GM18519 (cell line): ENCODE results near the gene TMEM35B.
A peak's percentile ranks its signal among the peaks of the same experiment; 100 is the strongest.
"Not testable (repeated sequence)": the region's sequence is repeated elsewhere in the genome, so short reads cannot be mapped to it uniquely, and the experiment has no call there.

Experiments
- ATAC-seq: cut with Tn5 transposase; IDR thresholded peaks from one replicate; pipeline ENCODE4 v1.9.1; 2021; ENCODE audit warnings: mild to moderate bottlenecking, moderate library complexity; ENCODE audit not compliant: unreplicated experiment, low FRiP score

TMEM35B gene

GRCh38 chr1:34984793-34985608 is at the start of gene TMEM35B:
Gene TMEM35B, minus strand, starts transcription at chr1:34985347. Its CDS starts 42 bp downstream, at chr1:34985305.
- ATAC-seq, result peak; percentile 65

DNA sequence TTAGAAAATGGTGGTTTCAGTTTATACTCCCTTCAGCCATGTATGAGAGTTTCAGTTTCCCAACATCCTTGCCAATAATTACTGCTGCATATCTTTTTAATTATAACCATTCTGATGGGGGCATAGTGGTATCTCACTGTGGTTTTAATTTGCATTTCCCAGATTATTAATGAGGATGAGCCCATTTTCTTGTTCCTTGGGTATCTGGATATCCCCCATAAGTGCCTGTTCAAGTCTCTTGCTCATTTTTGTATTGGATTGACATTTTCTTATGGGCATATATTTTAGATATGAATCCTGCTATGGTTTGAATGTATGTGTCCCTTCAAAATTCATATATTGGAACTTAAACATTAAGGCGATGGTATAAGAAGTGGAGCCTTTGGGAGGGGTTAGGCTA is 48.2 kb upstream of the TMEM35B start:
- ATAC-seq, result no peak

DNA sequence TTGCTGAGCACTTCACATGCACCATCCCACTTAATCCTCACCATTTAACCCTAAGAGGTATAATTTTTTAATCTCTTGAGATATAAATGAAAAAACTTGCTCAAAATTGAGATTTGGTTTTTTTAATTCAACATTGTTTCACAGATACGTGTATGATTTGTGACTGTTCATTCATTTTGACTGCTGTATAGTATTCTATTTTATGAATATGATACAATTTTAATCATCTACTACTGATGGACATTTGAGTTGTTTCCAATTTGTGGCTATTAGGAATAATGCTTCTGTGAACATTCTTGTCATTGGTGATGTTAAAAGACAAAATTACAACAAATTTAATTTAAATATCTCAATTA is 47.2 kb upstream of the TMEM35B start:
- no peak for ATAC-seq

GRCh38 chr1:35030756-35031446 is 45.8 kb upstream of the TMEM35B start:
- no peak for ATAC-seq

GRCh38 chr1:35030338-35030737 is 45.2 kb upstream of the TMEM35B start:
- no peak for ATAC-seq

DNA sequence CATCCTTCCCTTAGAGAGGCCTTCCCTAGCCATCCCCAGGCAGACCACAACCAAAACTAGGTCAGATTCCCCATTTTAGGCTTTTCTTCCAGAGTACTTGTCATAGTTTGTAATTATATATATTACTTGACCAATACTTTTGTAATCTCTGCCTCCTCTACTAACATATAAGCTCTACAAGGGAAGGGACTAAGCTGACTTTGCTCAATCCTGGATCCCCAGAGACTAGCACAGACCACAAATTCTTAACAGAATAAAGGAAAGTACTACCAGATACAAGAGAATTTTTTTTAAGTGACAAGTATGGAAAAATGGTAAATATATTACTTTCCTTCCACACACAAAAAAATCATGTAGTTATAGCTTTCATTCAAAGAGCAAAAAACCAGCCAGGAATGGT is 44.6 kb upstream of the TMEM35B start:
- no peak for ATAC-seq

- ATAC-seq, result no peak
Measured at GRCh38 chr1:35016406-35016805, 31.3 kb upstream of the TMEM35B start.

DNA sequence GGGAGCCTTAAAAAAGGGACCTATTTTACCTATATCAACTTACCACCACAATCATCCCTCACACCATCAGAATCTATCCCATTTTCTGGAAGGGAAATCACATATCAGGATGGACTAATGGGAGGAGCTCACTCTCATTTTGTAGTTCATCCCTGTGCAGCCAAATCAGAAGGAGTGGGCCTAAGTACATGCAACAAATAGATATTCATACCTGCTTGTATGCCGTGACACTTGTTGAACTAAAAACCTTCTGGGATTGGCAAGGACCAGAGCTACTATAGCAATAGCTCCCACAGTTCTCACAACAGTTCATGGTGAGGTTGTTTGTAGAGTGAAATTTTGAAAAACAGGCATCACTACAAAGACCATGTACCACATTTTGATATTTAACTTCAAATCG is 29.3 kb upstream of the TMEM35B start:
- ATAC-seq, result no peak

- no peak for ATAC-seq
Measured at GRCh38 chr1:35005711-35006110, 20.6 kb upstream of the TMEM35B start.

- no peak for ATAC-seq
Measured at GRCh38 chr1:35001743-35002142, 16.6 kb upstream of the TMEM35B start.

- no peak for ATAC-seq
Measured at GRCh38 chr1:34994878-34995277, 9.7 kb upstream of the TMEM35B start.

GRCh38 chr1:34988581-34988980 is 3.4 kb upstream of the TMEM35B start:
- ATAC-seq, result no peak

DNA sequence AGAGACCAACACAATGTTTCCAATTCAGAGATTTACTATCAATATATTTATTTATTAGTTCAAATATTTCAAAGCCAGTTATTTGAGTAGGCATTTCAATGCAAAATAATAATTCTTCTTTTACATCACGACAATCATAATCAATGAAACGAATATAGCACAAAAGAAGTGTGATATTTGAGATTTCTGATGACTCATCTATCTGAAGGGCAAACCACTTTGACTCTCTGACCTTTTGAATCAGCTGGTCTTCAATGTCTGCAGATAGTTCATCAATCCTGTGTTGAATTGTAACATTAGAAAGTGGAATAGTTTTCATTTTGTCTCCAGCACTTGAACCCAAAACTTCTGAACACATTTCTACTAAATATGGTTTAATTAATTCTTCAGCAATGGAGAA is 3.0 kb upstream of the TMEM35B start:
- no peak for ATAC-seq

DNA sequence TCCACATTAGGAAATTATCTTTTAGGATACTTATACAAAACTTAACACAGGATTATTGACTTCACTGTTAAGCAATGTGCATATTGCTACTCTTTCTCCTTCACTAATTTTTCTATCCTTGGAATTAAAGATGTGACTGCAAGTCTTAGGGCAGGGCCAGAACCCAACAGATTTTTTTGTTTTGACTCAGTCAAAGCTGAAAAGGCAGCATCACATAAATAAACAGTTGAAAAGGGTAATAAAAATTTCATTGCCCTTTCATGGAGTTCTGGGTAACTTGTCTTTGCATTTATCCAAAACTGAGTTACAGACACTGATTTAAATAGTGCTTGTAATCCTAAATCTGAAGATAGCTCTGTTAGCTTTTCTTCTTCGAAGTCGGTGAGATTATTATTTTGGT is 1.9 kb upstream of the TMEM35B start:
- no peak for ATAC-seq

DNA sequence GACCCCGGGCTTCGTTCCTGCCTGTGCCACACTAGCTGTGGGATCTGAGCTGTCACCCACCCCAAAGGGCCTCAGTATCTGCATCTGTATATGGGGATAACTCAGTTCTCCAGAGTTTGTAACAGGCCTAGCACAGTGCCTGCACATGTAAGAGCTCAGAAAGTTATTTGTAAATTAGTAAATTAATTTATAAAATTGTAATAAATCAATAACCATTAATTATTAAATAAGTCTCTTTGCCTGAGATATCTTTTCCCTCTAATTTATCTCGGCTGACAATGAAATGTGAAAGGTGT is 410 bp upstream of the TMEM35B start:
- not testable (repeated sequence) for ATAC-seq

GRCh38 chr1:34984435-34984792 is 733 bp downstream of the TMEM35B start:
- no peak for ATAC-seq

- no peak for ATAC-seq
Measured at GRCh38 chr1:34983700-34984355, 1.3 kb downstream of the TMEM35B start.

DNA sequence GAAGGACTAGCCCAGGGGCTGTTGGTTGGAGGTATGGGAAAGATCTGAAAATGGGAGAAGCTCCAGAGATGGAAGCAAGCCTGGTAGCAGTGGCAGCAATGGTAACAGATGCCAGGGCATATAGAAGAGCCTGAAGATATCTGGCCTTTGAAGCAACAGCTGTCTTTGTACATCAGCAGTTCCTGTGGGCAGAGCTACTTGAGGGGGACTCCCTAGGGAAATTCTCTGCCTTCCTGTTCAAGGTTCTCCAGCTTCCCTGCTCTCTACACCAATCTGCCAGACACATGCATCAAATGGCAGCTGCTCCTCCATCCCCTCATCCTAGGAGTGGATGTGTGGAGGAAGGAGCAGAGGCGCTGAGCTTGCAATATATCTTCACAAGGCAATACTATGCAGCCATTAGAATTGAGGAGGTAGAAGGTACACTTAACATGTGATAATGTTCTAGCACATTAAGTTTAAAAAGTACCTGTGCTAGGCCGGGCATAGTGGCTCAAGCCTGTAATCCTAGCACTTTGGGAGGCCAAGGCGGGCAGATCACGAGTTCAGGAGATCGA is 2.2 kb downstream of the TMEM35B start:
- ATAC-seq, result no peak

- no peak for ATAC-seq
Measured at GRCh38 chr1:34980715-34981114, 4.4 kb downstream of the TMEM35B start.

DNA sequence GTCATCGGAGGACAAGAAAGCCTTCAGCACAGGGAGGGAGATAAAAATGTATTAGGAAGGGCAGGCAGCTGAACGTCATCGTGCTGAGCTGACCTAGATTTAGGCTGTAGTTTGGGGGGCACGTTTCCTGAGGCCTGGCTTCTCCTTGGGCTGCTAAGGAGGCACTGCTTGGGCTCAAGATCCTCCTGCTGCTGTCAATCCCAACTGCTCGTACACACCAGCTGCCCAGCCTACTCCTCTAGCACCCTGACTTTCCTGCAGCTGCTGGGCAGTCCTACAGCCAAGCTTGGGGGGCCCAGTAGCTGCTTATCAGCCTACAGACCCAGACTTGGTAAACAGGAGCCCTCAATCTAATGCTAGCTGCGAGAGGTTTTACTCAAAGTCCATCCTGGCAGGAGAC is 6.2 kb downstream of the TMEM35B start:
- ATAC-seq, result no peak

- no peak for ATAC-seq
Measured at GRCh38 chr1:34977858-34978257, 7.3 kb downstream of the TMEM35B start.

DNA sequence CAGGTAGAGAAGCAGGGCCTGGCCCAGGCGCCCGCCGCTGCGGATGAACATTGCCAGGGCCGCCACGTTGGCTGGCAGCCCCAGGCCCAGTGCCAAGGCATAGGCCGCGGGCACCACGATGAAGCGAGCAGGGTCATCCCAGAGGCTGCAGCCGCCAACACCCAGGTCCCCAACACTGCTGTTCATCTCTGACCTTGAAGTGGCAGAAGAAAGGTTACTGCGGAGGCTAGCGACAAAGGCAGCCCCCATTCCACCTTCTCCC is 8.0 kb downstream of the TMEM35B start:
- no peak for ATAC-seq
